Cerebellar nuclear complex (tissue), 1 donor: ENCODE results near the gene ZNF184.

Experiments used
- DNase-seq, 2 experiments: peaks; one replicate each; lab custom pipeline; 2025; lab: John Stamatoyannopoulos, UW

ZNF184 gene

DNA sequence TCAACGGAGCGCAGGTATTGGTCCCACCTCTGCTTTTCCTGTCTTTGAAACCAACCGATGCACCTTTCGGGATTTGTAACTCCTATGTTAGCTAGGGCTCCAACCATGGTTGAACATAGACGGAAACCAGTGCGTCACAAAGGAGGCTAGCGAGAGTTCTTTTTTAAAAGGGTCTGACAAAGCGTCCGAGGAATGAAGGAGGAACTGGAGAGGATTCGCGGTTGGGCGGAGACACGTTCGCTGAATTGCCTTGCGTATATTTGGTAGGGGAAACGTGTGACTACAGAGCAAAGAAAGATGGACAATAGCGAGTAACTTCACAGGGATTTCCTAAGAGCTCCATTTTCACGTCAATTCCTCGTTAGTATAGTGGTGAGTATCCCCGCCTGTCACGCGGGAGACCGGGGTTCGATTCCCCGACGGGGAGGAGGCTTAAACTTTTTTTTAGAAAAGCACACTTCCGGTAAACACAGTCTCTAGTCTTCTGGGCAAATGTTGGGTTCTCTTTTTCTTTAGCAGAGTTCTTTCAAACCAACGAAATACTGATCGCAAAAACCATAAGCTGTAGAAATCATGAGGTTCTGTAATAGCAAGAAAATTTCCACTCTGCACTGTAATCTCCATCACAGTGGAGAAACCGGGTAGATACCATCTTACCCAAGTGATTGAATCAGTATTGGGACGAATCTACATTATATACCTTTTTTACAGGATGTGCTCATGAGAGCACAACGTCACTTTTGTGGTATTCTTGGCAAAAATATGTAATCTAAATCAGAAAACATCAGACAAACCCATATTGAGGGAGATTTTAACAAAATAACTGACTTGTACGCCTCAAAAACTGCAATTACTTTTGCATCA, 6.6 kb upstream of the ZNF184 start:
- DNase-seq: peak in 1 of 2 experiments; percentile 63

- peak; percentile 15 to 75 for DNase-seq
Measured at GRCh38 chr6:27478706-27479318, 5.9 kb upstream of the ZNF184 start.

DNA sequence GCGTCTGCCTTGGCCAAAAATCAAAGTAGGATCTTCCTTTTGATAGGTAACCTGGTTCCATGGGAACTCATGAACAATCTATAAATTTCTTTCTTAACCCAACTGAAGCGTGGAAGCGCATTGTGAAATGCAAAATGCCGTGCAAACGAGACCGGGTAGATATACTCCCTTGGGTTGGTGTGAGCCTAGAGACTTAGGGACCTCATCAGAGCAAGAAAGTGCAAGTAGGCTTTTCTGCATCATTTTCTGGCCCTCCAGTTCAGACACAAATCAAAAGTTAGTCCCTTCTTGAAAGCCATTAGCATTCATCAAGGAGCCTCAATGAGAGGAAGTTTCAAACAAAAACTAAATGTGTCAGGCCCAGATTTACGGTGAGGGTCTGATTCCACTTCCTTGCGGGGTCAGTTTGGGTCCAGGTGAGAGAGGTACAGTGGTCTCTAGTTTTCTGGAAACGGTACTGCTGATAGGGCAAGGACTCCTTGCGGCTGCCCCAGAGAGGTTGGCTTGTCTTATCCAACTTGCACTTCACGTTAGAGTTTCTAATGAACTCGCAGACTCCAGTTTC, 5.3 kb upstream of the ZNF184 start:
- no peak for DNase-seq

- no peak for DNase-seq
Measured at GRCh38 chr6:27477318-27478013, 4.6 kb upstream of the ZNF184 start.

DNA sequence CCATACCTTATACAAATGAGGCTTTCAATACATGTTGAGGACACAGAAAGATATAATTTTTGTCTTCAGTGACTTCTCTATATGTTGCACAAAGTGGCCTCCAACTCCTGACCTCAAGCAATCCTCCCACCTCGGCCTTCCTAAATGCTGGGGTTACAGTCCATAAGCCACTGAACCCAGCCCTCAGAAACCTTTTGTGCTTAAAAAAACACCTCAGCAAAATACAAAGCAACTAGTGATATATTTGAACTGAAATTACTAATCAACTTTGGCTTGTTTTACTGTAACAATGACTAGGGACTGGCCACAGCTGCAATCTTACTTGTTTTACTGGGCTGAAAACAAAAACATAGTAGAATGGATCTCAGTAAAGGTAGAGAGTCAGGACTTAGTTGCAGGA, 3.2 kb upstream of the ZNF184 start:
- no peak for DNase-seq

DNA sequence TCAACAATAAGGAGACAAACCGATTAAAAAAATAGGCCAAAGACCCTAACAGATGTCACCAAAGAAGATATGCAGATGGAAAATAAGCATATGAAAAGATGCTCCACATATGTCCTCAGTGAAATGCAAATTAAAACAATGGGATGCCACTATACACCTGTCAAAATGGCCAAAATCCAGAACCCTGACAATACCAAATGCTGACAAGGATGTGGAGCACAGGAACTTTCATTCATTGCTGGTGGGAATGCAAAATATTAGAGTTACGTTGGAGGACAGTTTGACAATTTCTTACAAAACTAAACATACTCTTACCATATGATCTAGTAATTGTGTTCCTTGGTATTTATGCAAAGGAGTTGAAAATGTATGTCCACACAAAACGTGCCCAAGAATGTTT, 1.8 kb upstream of the ZNF184 start:
- DNase-seq: no peak

DNA sequence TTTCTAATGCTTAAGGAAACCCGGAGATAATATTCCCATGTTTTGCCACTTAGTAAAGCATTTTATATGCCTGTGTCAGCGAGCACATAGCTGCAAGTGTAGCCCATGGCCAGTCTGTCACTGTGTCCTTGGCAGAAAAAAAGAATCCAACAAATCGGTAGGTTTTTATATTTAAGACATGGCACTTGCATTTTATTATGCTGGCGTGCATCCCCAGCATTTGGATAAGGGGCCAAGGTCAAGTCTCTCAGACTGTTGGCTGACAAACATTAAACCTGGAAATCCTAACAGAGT, 1.2 kb upstream of the ZNF184 start:
- no peak for DNase-seq

GRCh38 chr6:27472182-27472616, 706 bp downstream of the ZNF184 start:
- peak in 1 of 2 experiments; percentile 54 for DNase-seq

DNA sequence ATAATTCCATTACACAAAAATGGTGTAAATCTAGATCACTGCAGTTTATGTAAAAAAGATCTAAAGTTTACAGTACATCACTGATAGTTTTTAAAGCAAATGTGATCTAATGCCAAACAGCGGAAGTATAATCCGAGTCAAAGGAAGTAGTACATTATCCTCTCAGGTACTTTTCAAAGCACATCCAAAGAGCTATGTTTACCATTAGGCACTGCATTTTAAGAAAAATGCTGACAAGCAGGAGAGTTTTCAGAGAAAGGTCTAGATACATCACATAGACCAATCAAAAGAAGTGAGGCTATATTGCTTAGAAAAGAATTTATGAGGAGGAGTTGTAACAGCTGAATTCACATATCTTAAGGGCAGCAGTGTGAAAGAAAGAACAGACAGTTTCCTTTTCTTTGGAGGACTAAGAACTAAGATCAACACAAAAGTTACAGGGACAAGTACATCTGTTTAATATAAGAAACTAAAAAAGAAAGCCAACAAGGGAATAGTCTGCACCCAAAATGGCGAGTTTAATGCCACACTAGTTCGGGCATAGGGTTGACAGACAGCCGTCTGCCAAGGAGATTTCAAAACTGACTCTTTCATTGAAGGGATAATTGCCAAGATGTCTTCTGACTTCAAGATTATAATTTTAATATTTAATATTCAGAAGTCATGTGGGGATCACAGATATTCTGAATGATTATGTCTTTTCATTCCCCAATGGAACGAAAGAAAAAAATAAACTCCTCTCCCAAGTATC, 1.4 kb downstream of the ZNF184 start:
- no peak for DNase-seq

- no peak for DNase-seq
Measured at GRCh38 chr6:27470023-27470422, 2.9 kb downstream of the ZNF184 start.

DNA sequence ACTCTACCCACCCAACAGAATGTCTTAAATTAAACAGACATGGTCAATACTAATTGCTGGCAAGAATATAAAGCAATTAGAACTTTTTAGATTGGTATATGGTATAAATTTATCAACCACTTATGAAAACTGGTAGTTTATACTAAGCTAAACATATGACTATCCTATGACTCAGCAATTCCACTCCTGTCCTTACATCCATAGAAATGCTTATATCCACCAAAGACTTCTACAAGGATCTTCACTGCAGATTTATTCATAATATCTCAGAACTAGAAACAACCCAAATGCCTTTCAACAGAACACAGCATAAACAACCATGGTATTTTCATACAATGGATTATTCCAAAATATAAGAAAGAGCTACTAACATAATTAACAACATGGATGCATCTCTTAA, 4.6 kb downstream of the ZNF184 start:
- DNase-seq: no peak

- no peak for DNase-seq
Measured at GRCh38 chr6:27452496-27452897, 20.4 kb downstream of the ZNF184 start.

GRCh38 chr6:27451660-27452390, 21.1 kb downstream of the ZNF184 start:
- no peak for DNase-seq

GRCh38 chr6:27448456-27448855, 24.4 kb downstream of the ZNF184 start:
- no peak for DNase-seq

DNA sequence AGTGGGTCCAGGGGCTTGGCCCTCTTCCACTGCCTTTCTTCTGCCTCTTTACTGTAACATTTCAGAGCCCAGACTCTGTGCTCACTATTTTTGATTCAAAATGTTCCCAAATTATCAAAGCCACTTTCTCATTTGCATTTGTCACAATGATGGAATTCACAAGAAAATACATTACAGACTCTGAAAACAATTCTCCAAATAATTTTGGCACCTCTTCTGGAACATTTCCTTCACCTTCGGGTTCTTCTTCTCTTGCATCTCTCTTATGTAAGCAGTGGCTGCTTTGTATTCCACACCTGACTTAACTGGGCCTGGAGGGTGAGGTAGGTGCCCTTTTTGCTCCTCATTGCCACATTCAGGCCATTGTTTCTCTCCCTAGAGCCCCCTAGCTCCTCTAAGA, 30.0 kb downstream of the ZNF184 start:
- no peak for DNase-seq

DNA sequence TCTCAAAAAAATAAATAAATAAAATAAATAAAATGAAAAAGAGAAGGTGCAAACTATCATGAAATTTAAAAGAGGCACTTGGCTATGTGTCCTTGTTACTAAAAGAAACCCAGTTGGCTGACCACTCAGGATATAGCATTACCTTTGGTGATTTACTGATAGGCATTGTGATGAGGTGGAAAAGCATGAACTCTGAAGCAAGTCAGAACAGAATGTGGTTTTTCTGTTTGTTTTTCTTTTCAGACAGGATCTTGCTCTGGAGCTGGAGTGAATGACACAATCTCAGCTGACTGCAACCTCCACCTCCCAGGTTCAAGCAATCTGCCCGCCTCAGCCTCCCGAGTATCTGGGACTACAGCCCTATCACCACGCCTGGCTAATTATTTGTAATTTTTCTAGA, 31.9 kb downstream of the ZNF184 start:
- no peak for DNase-seq

DNA sequence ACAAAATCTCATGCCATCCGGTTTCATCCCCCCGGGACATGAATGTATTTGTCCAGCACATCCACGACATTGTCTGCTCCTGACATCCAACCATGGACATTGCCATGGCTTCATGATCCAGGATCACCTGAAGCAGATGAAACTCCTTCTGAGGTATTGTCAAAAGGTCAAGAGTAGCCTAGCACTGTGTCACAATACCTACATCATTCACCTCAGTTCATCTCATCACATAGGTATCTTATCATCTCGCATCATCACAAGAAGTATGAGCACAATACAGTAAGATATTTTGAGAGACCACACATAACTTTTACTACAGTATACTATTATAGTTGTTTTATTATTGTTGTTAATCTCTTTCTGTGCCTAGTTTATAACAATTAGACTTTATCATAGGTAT, 33.5 kb downstream of the ZNF184 start:
- no peak for DNase-seq

DNA sequence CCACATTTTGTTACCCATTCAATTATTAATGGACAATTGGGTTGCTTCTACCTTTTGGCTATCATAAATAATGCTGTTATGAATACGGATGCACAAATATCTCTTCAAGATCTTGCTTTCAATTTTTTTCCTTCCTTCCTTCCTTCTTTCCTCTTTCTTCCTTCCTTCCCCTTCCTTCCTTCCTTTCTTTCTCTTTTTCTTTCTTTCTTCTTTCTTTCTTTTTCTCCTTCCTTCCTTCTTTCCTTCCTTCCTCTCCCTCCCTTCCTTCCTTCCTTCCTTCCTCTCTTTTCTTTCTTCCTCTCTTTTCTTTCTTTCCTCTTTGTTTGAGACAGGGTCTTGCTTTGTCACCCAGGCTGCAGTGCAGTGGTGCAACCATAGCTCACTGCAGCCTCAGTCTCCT, 39.2 kb downstream of the ZNF184 start:
- DNase-seq: no peak

GRCh38 chr6:27428966-27429365, 43.9 kb downstream of the ZNF184 start:
- no peak for DNase-seq

- no peak for DNase-seq
Measured at GRCh38 chr6:27428502-27428901, 44.4 kb downstream of the ZNF184 start.

- no peak for DNase-seq
Measured at GRCh38 chr6:27426045-27426620, 46.8 kb downstream of the ZNF184 start.
